ENCODE data around the gene SEZ6L. TPM values are rescaled to one million over a fixed set of nuclear protein-coding genes. Genes with fewer than 3 reads are reported as not detected.

SEZ6L gene
- total RNA-seq, 1 experiment from 2014 or later: not detected

- ChIA-PET POLR2A (no interaction called here), RAD21 (ENCODE audit: low non-redundant PET in 1 of 2, low total read pairs in 2 of 2, uncharacterized antibody in 2 of 2, unreplicated experiment in 2 of 2) (no interaction called here), CTCF (interaction anchor here (0.5 to 1.5 kb wide), 6 partner anchors 14 to 443 kb away, joined by 3 to 6 read pairs (median 4); no protein-coding TSS in a partner anchor)
- peaks cover 6 to 14% of the 10 kb centered on the region in 2 experiments; a peak in 3 of 4 replicates for H3K4me1 ChIP-seq (ENCODE audit: control insufficient read depth in 1 of 2, insufficient read depth in 2 of 2, low read length in 2 of 2)
- DNase-seq (ENCODE audit: low read depth, low spot score) (peak; percentile 75), ATAC-seq (peak; percentile 84)
- H3K27ac ChIP-seq (ENCODE audit: low read depth, low read length): no peak overlapping the region
- H4K20me1 ChIP-seq (ENCODE audit: insufficient read depth): no peaks in the 10 kb centered on the region
- no peaks in the 10 kb centered on the region for H3K79me2 ChIP-seq (ENCODE audit: insufficient read depth, low read length)
- H2AFZ ChIP-seq (ENCODE audit: low read depth, low read length, poor library complexity, severe bottlenecking): peak overlapping the region; percentile 99
- H3K9ac ChIP-seq (ENCODE audit: low read length): peak overlapping the region; percentile 46
- peak overlapping the region; percentile 86 for H3K4me2 ChIP-seq (ENCODE audit: low read length)
- intact Hi-C loops (cut with micrococcal nuclease): no loop called here
- 0 out of 2 replicates have a peak, but pooled peaks cover 3% of the 10 kb centered on the region for H3K27me3 ChIP-seq (ENCODE audit: insufficient read depth, low read length)
- H3K4me3 ChIP-seq (replicated peaks in 1 of 2; ENCODE audit: low read depth in 1 of 2, low read length in 2 of 2): peak overlapping the region; percentile 31 to 51
- no TSS peak for BruUV-seq (replicated peaks)
- H3K9me3 ChIP-seq (ENCODE audit: control insufficient read depth in 1 of 2, insufficient read depth in 1 of 2, low read depth in 1 of 2, low read length in 2 of 2): no peaks in the 10 kb centered on the region
- H3K36me3 ChIP-seq (ENCODE audit: control insufficient read depth in 1 of 2, insufficient read depth in 2 of 2, low read length in 2 of 2): no peaks in the 10 kb centered on the region
- no peaks in the 10 kb centered on the region for H3K9me2 ChIP-seq (ENCODE audit: insufficient read depth)
- TF ChIP-seq SIN3A (IDR thresholded peaks at IDR 0.05; ENCODE audit: low read depth): no peak
- peak; percentile 39 to 91 (median 89); a peak in 5 of 6 replicates for TF ChIP-seq CTCF (IDR thresholded peaks at IDR 0.05 in 2 of 3, conservative IDR thresholded peaks at IDR 0.05 in 1 of 3; ENCODE audit: borderline replicate concordance in 1 of 3, insufficient read depth in 1 of 3, low read depth in 2 of 3, low read length in 2 of 3)
- TF ChIP-seq RAD21 (IDR thresholded peaks at IDR 0.05; ENCODE audit: low read depth): peak; percentile 48
- TF ChIP-seq SP1 (IDR thresholded peaks at IDR 0.05; ENCODE audit: low read depth): 0 out of 2 replicates have a peak, but pooled peaks have one; percentile 7
- TF ChIP-seq EZH2 (IDR thresholded peaks at IDR 0.05): no peak
- TF ChIP-seq ZBTB33 (IDR thresholded peaks at IDR 0.05; ENCODE audit: extremely low read depth, insufficient replicate concordance, low read length): no peak
These were observed 191.1 kb downstream of the SEZ6L start for GRCh38 chr22:26360169-26360885.

Data from HCT116 (cell line).